NCI-H2227 (cell line): ENCODE results near the gene PHLDA1.
"Not testable (repeated sequence)": the region's sequence is repeated elsewhere in the genome, so short reads cannot be mapped to it uniquely, and the experiment has no call there.

Experiments used
- DNase-seq: peaks from one replicate; lab custom pipeline; 2025; ENCODE audit not compliant: unreplicated experiment; lab: John Stamatoyannopoulos, UW

The PHLDA1 gene

DNA sequence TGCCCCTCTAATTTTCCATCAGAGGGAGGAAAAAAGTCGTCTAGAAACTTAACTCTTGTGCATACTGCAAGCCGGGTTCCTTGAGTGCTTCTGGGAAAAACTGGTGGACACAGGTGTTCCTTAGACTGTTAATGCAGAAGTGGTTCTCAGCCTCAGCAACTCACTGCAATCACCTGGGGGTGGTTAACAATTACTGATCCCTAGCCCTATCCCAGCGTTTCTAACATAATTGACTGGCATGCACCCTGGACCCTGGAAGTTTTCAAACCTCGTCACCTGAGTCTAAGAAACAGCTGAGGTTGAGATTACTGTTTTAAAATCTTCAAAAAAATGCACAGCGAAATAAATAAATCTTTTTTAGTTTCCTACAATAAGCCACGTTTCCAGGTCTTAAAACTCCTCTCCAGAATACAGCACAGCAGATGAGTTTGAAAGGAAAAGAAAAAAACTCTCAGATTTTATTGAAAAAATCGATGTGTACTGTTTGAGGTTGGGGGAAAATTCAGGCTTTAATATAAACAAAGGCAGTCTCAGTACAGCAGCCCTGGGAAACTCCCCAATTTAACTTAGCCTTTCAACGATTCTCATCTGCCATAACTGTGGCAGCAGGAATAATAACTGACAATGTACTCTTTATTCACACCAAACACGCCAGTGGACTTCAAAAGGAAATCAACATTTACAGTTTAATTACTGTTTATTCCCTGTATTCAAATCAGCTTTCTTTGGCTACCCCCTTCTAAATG lies 45.4 kb downstream of the PHLDA1 start:
- DNase-seq, result peak; percentile 15

DNA sequence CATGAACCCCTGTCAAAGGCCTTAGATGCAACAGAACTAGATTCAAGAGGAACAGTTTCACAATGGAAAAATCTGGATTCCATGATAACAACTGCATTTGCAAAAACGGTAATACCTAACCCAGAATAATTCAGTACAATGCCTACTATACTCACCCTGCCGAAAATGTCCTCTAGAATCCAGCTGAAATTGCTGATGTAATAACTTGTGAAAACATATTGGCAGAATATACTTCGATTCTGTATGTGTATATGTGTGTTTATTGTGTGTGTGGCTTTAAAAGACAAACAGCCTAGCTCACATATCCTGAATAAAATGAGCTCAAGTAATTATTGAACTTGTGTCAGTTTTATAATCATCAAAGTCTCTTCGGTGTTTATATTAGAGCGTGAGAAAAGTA lies 46.0 kb downstream of the PHLDA1 start:
- no peak for DNase-seq

DNA sequence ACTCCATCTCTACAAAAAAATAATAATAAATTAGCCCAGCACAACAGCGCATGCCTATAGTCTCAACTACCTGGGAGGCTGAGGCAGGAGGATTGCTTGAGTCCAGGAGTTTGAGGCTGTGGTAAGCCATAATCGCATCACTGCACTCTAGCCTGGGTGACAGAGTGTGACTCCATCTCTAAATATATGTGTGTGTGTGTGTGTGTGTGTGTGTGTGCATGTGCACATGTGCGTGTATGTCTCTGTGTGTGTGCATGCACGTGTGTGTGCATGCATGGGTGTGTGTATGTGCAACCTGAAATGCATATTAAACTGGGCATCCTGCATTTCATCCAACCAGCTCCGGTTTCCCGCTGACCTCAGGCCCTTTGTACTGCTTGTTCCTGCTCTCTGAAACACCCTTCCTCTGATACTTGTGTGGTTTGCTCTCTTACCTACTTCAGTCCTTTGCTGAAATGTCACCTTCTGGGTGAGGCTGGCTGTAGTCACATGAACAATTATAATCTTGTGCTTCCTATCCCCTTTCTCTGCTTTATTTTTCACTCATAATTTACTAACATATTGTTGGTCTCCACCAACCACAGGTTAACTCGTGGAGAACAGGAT lies 46.9 kb downstream of the PHLDA1 start:
- DNase-seq, result no peak

DNA sequence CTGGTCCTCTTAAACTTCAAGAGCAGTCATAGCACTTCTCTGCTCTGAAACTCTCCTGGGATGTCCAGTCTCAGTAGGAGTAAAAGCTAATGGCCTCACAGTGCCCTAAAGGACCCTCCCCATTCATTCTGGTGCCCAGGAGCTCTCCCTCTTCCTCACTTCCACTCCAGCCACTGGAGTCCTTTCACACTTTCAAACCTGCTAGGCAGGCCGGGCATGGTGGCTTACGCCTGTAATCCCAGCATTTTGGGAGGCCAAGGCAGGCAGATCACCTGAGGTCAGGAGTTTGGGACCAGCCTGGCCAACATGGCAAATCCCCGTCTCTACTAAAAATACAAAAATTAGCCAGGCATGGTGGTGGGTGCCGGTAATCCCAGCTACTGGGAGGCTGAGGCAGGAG lies 47.7 kb downstream of the PHLDA1 start:
- not testable (repeated sequence) for DNase-seq

DNA sequence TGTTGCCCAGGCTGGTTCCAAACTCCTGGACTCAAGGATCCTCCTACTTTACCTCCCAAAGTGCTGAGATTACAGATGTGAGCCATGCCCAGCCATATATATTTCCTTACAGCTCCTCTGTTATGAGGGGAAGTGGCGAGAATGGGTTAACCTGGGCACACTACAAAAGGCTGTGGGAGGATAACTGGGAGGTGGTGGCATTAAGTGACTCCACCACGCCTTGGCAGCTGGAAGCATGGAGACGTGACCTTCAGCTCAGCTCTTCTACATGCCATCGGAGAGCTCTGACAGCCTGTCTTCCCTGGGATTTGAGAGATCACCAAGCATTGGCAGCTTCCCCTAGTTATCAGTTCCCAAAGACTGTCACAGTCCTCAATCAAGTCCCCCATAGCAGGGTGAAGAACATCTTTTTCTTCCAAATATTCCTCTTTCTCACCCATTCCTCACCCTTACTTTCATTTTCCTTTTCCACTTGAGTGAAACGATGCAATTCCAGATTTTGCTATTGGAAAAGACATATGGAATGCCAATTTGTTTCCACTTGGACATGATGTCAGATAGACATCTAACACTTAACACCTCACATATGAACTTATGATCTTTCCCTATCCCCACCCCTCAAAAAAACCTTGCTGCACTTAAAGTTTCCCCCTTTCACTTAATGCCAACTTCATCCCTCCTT lies 48.5 kb downstream of the PHLDA1 start:
- DNase-seq, result no peak

DNA sequence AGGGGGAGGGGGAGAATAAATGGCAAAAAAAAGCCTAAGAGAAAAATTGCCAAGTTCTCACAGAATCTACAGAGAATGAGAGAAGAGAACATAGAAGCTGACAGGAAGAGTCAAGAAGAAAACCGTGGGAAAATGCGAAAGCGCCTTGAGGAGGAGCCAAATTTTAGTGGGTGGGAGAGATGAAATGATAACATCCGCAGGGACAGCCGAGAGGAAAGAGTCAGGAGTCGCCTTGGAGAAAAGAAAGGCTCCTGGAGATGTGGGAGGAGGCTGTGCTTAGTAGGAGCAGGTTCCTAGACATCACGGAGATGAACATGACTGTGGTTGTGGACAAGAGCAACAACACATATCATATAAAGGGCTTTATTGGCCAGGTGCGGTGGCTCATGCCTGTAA lies 49.4 kb downstream of the PHLDA1 start:
- DNase-seq, result no peak

DNA sequence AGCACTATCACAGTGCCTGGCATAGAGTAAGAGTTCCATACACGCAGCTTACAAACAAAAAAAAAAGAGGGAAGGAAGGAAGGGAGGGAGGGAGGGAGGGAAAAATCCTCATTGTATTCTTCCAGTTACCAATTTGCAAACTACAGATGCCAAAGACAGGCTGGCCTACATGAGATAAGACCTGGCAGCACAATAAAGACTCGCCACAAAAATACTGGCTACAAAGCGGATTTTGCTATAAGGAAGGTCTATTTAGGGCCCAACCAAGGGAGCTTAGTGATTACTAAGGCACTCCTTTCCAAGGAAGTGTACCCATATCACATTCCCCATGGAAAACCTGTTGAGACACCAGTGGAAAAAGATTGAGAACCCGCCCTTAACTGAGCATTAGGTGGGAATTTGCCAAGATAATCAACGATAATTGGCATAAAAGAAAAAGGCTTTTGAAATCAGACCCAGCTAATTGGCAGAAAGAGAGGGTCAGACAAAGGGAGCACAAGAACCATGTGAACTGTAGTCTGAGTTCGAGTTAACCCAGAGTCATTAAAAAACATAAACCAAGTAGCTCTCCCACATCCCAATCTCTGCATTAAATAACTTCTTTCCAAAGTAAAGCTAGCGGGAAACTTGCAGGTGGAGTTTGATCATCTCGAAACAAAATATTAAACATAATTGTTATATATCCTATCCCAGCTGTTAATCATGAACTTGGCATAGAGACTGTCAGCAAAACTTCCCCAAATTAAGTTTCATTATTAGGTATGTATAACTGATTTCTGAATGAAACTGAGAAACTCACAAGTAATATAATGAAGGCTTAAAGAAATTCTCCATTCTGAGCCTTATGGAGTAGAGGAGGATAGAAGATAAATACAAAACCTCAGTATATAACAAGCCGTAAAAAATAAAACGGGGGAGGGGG lies 50.1 kb downstream of the PHLDA1 start:
- no peak for DNase-seq

DNA sequence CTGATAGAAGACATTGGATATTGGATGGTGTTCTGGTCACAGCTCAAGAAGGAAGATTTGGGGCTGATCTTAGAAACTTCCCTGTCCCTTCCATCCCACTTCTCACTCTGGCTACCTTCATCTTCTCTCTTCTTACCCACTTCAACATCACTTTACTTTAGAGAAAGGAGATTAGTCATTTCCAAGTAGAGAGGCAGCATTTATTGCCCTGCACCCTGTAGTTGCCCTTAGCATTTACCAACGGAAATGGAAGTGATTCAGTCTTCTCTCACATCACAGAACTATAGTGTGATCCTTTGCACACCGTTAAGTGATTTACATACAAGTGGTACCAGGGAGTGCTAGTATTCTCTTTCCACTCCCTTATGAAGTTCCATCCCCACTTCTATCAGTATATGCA lies 52.4 kb downstream of the PHLDA1 start:
- no peak for DNase-seq

DNA sequence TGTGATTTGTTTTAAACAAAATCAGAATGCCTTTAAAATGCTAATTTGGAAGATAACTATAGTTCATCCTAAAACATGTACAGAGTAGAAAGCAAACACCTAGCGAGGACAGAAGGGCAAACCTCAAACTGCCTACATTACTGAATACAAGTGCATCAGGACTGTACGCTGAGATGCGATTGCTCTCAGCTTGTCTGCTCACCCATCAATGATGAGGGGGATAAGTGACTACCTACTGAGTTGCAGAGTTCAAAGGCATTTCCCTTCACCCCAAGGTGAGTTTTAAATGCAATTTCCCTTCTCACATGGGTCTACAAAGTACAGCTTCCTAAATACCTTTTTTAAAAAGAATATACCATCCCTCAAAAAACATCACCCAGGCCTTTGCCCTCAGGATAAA lies 52.9 kb downstream of the PHLDA1 start:
- no peak for DNase-seq

DNA sequence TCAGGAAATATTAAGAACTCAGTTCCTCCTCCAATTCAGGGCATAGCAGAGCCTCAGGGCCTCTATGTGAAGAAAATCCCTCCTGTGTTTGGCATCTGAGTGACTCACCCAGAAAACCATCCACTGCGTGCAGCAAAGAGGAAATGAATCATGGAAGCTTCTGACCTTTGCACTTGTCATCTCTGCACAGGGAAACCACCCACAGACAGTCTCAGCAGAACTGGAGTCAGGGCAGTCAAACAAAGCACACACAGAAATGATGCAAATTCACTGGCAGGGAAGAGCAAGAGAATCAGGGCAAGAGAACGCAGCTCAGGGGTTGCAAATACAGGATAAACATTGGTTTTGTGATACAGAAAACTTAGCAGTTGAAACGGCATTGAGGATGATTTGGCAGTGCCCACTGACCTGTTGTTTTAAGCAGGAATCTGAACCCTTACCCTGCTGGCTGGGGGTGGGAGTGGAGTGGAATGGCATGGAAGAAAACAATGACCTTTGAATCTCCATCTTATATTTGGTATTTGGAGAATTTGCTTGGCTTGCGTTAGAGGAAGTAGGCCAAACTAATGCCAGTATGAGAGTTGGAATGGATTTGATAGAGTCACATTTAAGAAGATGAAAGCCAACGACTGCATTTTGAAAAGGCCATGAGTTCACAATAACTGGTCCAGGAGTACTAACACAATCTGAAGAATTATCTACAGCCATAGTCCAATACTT lies 53.5 kb downstream of the PHLDA1 start:
- peak; percentile 64 for DNase-seq

DNA sequence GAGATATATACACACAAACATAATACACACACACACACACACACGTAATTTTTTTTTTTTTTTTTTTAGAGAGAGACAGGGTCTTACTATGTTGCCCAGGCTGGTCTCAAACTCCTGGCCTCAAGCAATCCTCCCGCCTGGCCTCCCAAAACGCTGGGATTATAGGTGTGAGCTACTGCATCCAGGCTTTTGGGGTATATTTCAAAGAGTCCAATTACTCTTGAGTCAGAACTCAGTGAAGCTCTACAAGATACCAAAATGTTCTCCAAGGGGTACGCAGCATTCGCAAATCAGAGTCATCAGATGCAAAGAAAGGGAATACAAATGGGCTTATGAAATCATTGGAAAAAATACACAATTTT lies 54.0 kb downstream of the PHLDA1 start:
- DNase-seq, result no peak

DNA sequence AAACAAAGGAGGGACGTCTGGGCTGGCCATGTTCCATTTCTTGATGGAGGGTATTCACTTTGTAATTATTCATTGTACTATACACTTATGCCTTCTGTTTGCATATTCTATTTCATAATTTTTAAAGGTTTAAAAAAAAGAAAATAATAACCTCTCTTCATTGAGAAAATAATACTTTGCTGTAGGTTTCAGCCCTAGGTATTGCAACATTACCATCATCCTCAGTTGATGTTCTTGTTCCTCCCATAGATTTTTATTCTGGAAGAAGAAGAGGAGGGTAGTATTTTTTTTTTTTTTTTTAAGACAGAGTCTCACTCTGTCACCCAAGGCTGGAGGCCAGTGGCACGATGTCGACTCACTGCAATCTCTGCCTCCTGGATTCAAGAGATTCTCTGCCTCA lies 54.7 kb downstream of the PHLDA1 start:
- DNase-seq, result no peak

DNA sequence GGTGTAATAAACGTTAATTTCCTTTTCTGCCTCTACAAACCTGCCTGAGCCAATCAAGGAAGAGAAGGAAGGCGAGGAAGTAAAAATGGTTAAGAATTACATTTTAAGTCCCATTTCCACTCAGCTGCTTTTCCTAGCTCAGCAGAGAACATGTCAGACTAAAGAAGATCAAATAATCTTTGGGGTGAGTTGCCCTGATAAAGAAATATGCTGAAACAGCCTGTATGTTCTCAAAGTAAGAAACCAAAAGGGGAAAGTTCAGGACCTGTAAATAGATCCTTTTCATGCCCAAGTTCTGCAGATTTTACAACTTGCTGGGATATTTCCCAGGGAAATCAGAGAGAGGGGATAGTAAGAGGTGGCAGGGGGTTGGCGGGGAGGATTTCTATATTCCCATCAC lies 55.5 kb downstream of the PHLDA1 start:
- DNase-seq, result no peak

DNA sequence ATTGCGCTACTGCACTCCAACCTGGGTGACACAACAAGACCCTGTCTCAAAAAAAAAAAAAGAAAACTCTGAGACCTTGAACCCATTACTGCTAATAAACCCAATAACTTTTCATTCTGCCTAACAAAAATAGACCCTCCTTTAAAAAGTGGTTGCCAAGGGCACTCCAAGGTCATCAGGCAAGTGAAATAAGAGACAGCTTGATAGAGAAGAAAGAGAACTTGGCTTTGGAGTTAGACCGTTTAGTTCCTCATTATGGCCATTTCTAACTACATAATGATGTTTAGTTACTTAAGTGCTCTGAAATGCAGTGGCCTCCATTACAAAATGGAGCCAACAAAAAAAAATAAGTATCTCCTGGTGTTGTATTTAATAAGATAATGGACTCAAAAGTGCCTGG lies 55.9 kb downstream of the PHLDA1 start:
- DNase-seq, result peak; percentile 70
